ENCODE data around the gene HOTAIR. TPM values are rescaled to one million over a fixed set of nuclear protein-coding genes. Genes with fewer than 3 reads are reported as not detected.

HOTAIR gene
- total and polyA plus RNA-seq, 7 donors: not detected

GRCh38 chr12:53944209-53944608, 30.5 kb downstream of the HOTAIR start:
- no peak for TF ChIP-seq EP300 (IDR thresholded peaks at IDR 0.05)
- TF ChIP-seq POLR2AphosphoS5 (IDR thresholded peaks at IDR 0.05): no peak
- no peak for TF ChIP-seq POLR2A (IDR thresholded peaks at IDR 0.05)
- TF ChIP-seq, protein P1, sequence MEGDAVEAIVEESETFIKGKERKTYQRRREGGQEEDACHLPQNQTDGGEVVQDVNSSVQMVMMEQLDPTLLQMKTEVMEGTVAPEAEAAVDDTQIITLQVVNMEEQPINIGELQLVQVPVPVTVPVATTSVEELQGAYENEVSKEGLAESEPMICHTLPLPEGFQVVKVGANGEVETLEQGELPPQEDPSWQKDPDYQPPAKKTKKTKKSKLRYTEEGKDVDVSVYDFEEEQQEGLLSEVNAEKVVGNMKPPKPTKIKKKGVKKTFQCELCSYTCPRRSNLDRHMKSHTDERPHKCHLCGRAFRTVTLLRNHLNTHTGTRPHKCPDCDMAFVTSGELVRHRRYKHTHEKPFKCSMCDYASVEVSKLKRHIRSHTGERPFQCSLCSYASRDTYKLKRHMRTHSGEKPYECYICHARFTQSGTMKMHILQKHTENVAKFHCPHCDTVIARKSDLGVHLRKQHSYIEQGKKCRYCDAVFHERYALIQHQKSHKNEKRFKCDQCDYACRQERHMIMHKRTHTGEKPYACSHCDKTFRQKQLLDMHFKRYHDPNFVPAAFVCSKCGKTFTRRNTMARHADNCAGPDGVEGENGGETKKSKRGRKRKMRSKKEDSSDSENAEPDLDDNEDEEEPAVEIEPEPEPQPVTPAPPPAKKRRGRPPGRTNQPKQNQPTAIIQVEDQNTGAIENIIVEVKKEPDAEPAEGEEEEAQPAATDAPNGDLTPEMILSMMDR (IDR thresholded peaks at IDR 0.05): no peak
- WGBS, 2 donors: 12 to 19% methylated on average over 4 of the region's 4 CpGs
- intact Hi-C loops (cut with DNase I): no loop called here
- H3K4me3 ChIP-seq: no peak overlapping the region
- no peak overlapping the region for H3K27ac ChIP-seq
- no peak for DNase-seq
- H3K9me3 ChIP-seq: no peaks in the 10 kb centered on the region
- no peaks in the 10 kb centered on the region for H3K36me3 ChIP-seq
- peaks cover 59 to 100% (median 97%) of the 10 kb centered on the region in 3 donors for H3K27me3 ChIP-seq
- H3K4me1 ChIP-seq: peaks cover 0 to 11% (median 7%) of the 10 kb centered on the region in 4 donors

- intact Hi-C loops (cut with DNase I): no loop called here
- WGBS, 2 donors: 11 to 15% methylated on average over 2 of the region's 2 CpGs
- Histone ChIP-seq H3K4me3 (no peak overlapping the region), H3K9me3 (no peaks in the 10 kb centered on the region), H3K36me3 (no peaks in the 10 kb centered on the region), H3K27me3 (peaks cover 69 to 100% (median 98%) of the 10 kb centered on the region in 3 donors), H3K4me1 (peaks cover 0 to 25% (median 20%) of the 10 kb centered on the region in 4 donors), H3K27ac (no peak overlapping the region)
- no peak for TF ChIP-seq POLR2AphosphoS5 (IDR thresholded peaks at IDR 0.05)
- no peak for TF ChIP-seq EP300 (IDR thresholded peaks at IDR 0.05)
- TF ChIP-seq, protein P1 (IDR thresholded peaks at IDR 0.05): no peak
- TF ChIP-seq POLR2A (IDR thresholded peaks at IDR 0.05): no peak
- no peak for DNase-seq
Measured at GRCh38 chr12:53942467-53942997, 32.2 kb downstream of the HOTAIR start.

GRCh38 chr12:53941750-53942149, 33.0 kb downstream of the HOTAIR start:
- no peaks in the 10 kb centered on the region for H3K36me3 ChIP-seq
- no peak overlapping the region for H3K27ac ChIP-seq
- no peak for TF ChIP-seq EP300 (IDR thresholded peaks at IDR 0.05)
- H3K4me3 ChIP-seq: no peak overlapping the region
- WGBS, 2 donors: 11% methylated on average over 5 of the region's 5 CpGs
- no peaks in the 10 kb centered on the region for H3K9me3 ChIP-seq
- peaks cover 77 to 100% (median 98%) of the 10 kb centered on the region in 3 donors for H3K27me3 ChIP-seq
- intact Hi-C loops (cut with DNase I): no loop called here
- DNase-seq: no peak
- H3K4me1 ChIP-seq: peaks cover 0 to 25% (median 20%) of the 10 kb centered on the region in 4 donors

DNA sequence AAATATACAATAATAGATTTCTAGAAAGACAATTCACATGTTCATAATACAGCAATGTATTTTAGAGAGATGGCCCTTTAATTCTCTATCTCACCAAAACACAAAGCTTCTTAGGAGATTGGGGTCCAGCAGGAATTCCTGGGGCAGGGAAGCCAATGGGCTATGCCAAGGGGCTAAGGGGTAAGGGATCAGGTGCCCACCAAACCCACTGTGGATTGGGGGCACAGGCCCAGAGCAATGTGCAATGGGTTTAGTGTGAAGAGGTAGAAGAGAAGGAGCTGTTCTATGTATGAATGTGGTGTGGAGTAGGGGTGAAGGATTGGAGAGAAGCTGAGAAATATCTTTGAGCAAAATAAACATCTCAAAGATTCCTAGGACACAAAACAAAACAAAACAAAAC, 33.6 kb downstream of the HOTAIR start:
- Histone ChIP-seq H3K36me3 (no peaks in the 10 kb centered on the region), H3K4me1 (peaks cover 0 to 25% (median 20%) of the 10 kb centered on the region in 4 donors), H3K9me3 (no peaks in the 10 kb centered on the region), H3K4me3 (no peak overlapping the region), H3K27ac (no peak overlapping the region), H3K27me3 (peaks cover 77 to 100% (median 98%) of the 10 kb centered on the region in 3 donors)
- TF ChIP-seq POLR2A (IDR thresholded peaks at IDR 0.05) (no peak), POLR2AphosphoS5 (IDR thresholded peaks at IDR 0.05) (no peak), EP300 (IDR thresholded peaks at IDR 0.05) (no peak)
- TF ChIP-seq, protein P1 (IDR thresholded peaks at IDR 0.05): no peak
- intact Hi-C loops (cut with DNase I): no loop called here
- DNase-seq: no peak

GRCh38 chr12:53940443-53941014, 34.2 kb downstream of the HOTAIR start:
- H3K27me3 ChIP-seq: peaks cover 70 to 100% (median 98%) of the 10 kb centered on the region in 3 donors
- no peak for DNase-seq
- TF ChIP-seq, protein P1 (IDR thresholded peaks at IDR 0.05): no peak
- TF ChIP-seq POLR2AphosphoS5 (IDR thresholded peaks at IDR 0.05): no peak
- no peak for TF ChIP-seq EP300 (IDR thresholded peaks at IDR 0.05)
- TF ChIP-seq POLR2A (IDR thresholded peaks at IDR 0.05): no peak
- no peak overlapping the region for H3K4me3 ChIP-seq
- peaks cover 0 to 28% (median 24%) of the 10 kb centered on the region in 4 donors for H3K4me1 ChIP-seq
- no peaks in the 10 kb centered on the region for H3K9me3 ChIP-seq
- H3K27ac ChIP-seq: no peak overlapping the region
- H3K36me3 ChIP-seq: no peaks in the 10 kb centered on the region
- intact Hi-C loops (cut with DNase I): no loop called here
- WGBS, 2 donors: 9 to 22% methylated on average over 9 of the region's 9 CpGs

All from sigmoid colon (tissue), 7 donors.